ENCODE data around the gene NPAS4.
A peak's percentile ranks its signal among the peaks of the same experiment; 100 is the strongest.
"Not testable (repeated sequence)": the region's sequence is repeated elsewhere in the genome, so short reads cannot be mapped to it uniquely, and the experiment has no call there.

NPAS4 gene

GRCh38 chr11:66420671-66421476 lies at the start of gene NPAS4:
NPAS4 (plus strand) TSS chr11:66421035; CDS start chr11:66421180, 145 bp downstream.
- Mint-ChIP-seq H3K27me3 (peaks cover 29% of the 10 kb centered on the region), H3K4me3 (no peak within 1 kb of the TSS), H3K27ac (no peak within 1 kb of the TSS), H3K9me3 (ENCODE audit: low read depth) (peaks cover 3% of the 10 kb centered on the region), H3K4me1 (ENCODE audit: low read depth) (peaks cover 27% of the 10 kb centered on the region), H3K36me3 (no peaks in the 10 kb centered on the region)

- peak within 1 kb of the TSS; percentile 90 for H3K4me3 Mint-ChIP-seq
These were observed 49.0 kb upstream of the NPAS4 start, which contains the start of gene SLC29A2 for GRCh38 chr11:66371627-66372415. SLC29A2 (minus strand) TSS chr11:66371760; CDS start chr11:66371591, 169 bp downstream.

GRCh38 chr11:66373265-66373664 lies 47.6 kb upstream of the NPAS4 start:
- H3K27me3 Mint-ChIP-seq: peaks cover 2% of the 10 kb centered on the region
- H3K9me3 Mint-ChIP-seq (ENCODE audit: low read depth): no peaks in the 10 kb centered on the region
- H3K4me1 Mint-ChIP-seq (ENCODE audit: low read depth): peaks cover 11% of the 10 kb centered on the region
- no peak overlapping the region for H3K27ac Mint-ChIP-seq
- H3K4me3 Mint-ChIP-seq: peak overlapping the region; percentile 38
- H3K36me3 Mint-ChIP-seq: no peaks in the 10 kb centered on the region

More at GRCh38 chr11:66371627-66372415, 49.0 kb upstream of the NPAS4 start, which contains the start of gene SLC29A2:
- H3K4me1 Mint-ChIP-seq (ENCODE audit: low read depth): peaks cover 11% of the 10 kb centered on the region
- H3K36me3 Mint-ChIP-seq: no peaks in the 10 kb centered on the region
- peak within 1 kb of the TSS; percentile 84 for H3K27ac Mint-ChIP-seq
- H3K27me3 Mint-ChIP-seq: no peaks in the 10 kb centered on the region
- H3K9me3 Mint-ChIP-seq (ENCODE audit: low read depth): no peaks in the 10 kb centered on the region

- not testable (repeated sequence) for H3K9me3 Mint-ChIP-seq (ENCODE audit: low read depth); H3K27ac Mint-ChIP-seq; H3K27me3 Mint-ChIP-seq; H3K36me3 Mint-ChIP-seq
- H3K4me1 Mint-ChIP-seq (ENCODE audit: low read depth): peaks cover 11% of the 10 kb centered on the region
- H3K4me3 Mint-ChIP-seq: peak overlapping the region; percentile 38
These were observed 47.0 kb upstream of the NPAS4 start for GRCh38 chr11:66373690-66374287.

- H3K4me3 Mint-ChIP-seq; H3K9me3 Mint-ChIP-seq (ENCODE audit: low read depth); H3K4me1 Mint-ChIP-seq (ENCODE audit: low read depth); H3K27me3 Mint-ChIP-seq; H3K36me3 Mint-ChIP-seq; H3K27ac Mint-ChIP-seq: not testable (repeated sequence)
These were observed 40.6 kb upstream of the NPAS4 start for GRCh38 chr11:66380264-66380663.

- not testable (repeated sequence) for H3K27me3 Mint-ChIP-seq; H3K4me3 Mint-ChIP-seq; H3K27ac Mint-ChIP-seq; H3K4me1 Mint-ChIP-seq (ENCODE audit: low read depth); H3K36me3 Mint-ChIP-seq; H3K9me3 Mint-ChIP-seq (ENCODE audit: low read depth)
These were observed 36.5 kb upstream of the NPAS4 start for GRCh38 chr11:66384316-66384715.

GRCh38 chr11:66386171-66387069 lies 34.4 kb upstream of the NPAS4 start:
- Mint-ChIP-seq H3K4me1 (ENCODE audit: low read depth) (peaks cover 7% of the 10 kb centered on the region), H3K36me3 (no peaks in the 10 kb centered on the region), H3K9me3 (ENCODE audit: low read depth) (no peaks in the 10 kb centered on the region), H3K27ac (no peak overlapping the region), H3K27me3 (peaks cover 2% of the 10 kb centered on the region), H3K4me3 (peak overlapping the region; percentile 49)

GRCh38 chr11:66388780-66389386 lies 32.0 kb upstream of the NPAS4 start:
- Mint-ChIP-seq H3K36me3 (no peaks in the 10 kb centered on the region), H3K4me3 (no peak overlapping the region), H3K4me1 (ENCODE audit: low read depth) (peaks cover 8% of the 10 kb centered on the region), H3K9me3 (ENCODE audit: low read depth) (no peaks in the 10 kb centered on the region), H3K27ac (no peak overlapping the region), H3K27me3 (peaks cover 2% of the 10 kb centered on the region)

- H3K27ac Mint-ChIP-seq: no peak overlapping the region
- H3K27me3 Mint-ChIP-seq: peaks cover 4% of the 10 kb centered on the region
- H3K36me3 Mint-ChIP-seq: no peaks in the 10 kb centered on the region
- peaks cover 5% of the 10 kb centered on the region for H3K4me1 Mint-ChIP-seq (ENCODE audit: low read depth)
- no peak overlapping the region for H3K4me3 Mint-ChIP-seq
- no peaks in the 10 kb centered on the region for H3K9me3 Mint-ChIP-seq (ENCODE audit: low read depth)
These were observed 29.5 kb upstream of the NPAS4 start for GRCh38 chr11:66391322-66391721.

- H3K36me3 Mint-ChIP-seq: no peaks in the 10 kb centered on the region
- H3K9me3 Mint-ChIP-seq (ENCODE audit: low read depth): no peaks in the 10 kb centered on the region
- H3K27ac Mint-ChIP-seq: no peak overlapping the region
- no peak overlapping the region for H3K4me3 Mint-ChIP-seq
- peaks cover 4% of the 10 kb centered on the region for H3K27me3 Mint-ChIP-seq
- peaks cover 1% of the 10 kb centered on the region for H3K4me1 Mint-ChIP-seq (ENCODE audit: low read depth)
These were observed 26.9 kb upstream of the NPAS4 start for GRCh38 chr11:66393954-66394353.

GRCh38 chr11:66407651-66408050 lies 13.2 kb upstream of the NPAS4 start:
- H3K27me3 Mint-ChIP-seq: peaks cover 9% of the 10 kb centered on the region
- no peak overlapping the region for H3K4me3 Mint-ChIP-seq
- H3K36me3 Mint-ChIP-seq: no peaks in the 10 kb centered on the region
- no peak overlapping the region for H3K27ac Mint-ChIP-seq
- H3K9me3 Mint-ChIP-seq (ENCODE audit: low read depth): no peaks in the 10 kb centered on the region
- peaks cover 3% of the 10 kb centered on the region for H3K4me1 Mint-ChIP-seq (ENCODE audit: low read depth)

- Mint-ChIP-seq H3K27me3 (peaks cover 14% of the 10 kb centered on the region), H3K9me3 (ENCODE audit: low read depth) (no peaks in the 10 kb centered on the region), H3K4me1 (ENCODE audit: low read depth) (peaks cover 3% of the 10 kb centered on the region), H3K36me3 (no peaks in the 10 kb centered on the region), H3K27ac (no peak overlapping the region), H3K4me3 (peak overlapping the region; percentile 87)
These were observed 12.2 kb upstream of the NPAS4 start for GRCh38 chr11:66408488-66409214.

GRCh38 chr11:66409226-66409625 lies 11.6 kb upstream of the NPAS4 start:
- Mint-ChIP-seq H3K4me3 (no peak overlapping the region), H3K27ac (no peak overlapping the region), H3K9me3 (ENCODE audit: low read depth) (no peaks in the 10 kb centered on the region), H3K4me1 (ENCODE audit: low read depth) (peaks cover 3% of the 10 kb centered on the region), H3K36me3 (no peaks in the 10 kb centered on the region), H3K27me3 (peaks cover 16% of the 10 kb centered on the region)
